Liver (tissue), 9 donors: ENCODE data around the gene NACA. TPM values are rescaled to one million over a fixed set of nuclear protein-coding genes. Genes with fewer than 3 reads are reported as not detected.

Source experiments
- DNase-seq: peaks from one replicate; pipeline ENCODE4 v3.0.0-alpha.2; 2017; ENCODE audit warnings: low spot score
- H3K27ac ChIP-seq, 2 donors: one replicate each; pipeline ENCODE4 v1.7.0; 2013; ENCODE audit warnings: inconsistent platforms in 2 of 2, low read length in 2 of 2, control low read depth in 1 of 2, low read depth in 1 of 2, mild to moderate bottlenecking in 1 of 2
- H3K27me3 ChIP-seq, 4 donors: one replicate each; pipeline versions ENCODE4 v1.6.1 to v1.7.0; 2013; ENCODE audit warnings: low read length in 3 of 4, inconsistent platforms in 1 of 4, mild to moderate bottlenecking in 1 of 4, moderate library complexity in 1 of 4; ENCODE audit not compliant: control insufficient read depth in 4 of 4, insufficient read depth in 4 of 4
- H3K36me3 ChIP-seq, 4 donors: one replicate each; pipeline versions ENCODE4 v1.6.1 to v1.7.0; 2013; ENCODE audit warnings: low read length in 3 of 4, mild to moderate bottlenecking in 3 of 4, low read depth in 1 of 4, moderate library complexity in 1 of 4; ENCODE audit not compliant: control insufficient read depth in 4 of 4, insufficient read depth in 3 of 4
- H3K4me1 ChIP-seq, 4 donors: one replicate each; pipeline versions ENCODE4 v1.6.1 to v1.7.0; 2013; ENCODE audit warnings: low read length in 3 of 4, mild to moderate bottlenecking in 3 of 4, moderate library complexity in 1 of 4; ENCODE audit not compliant: control insufficient read depth in 4 of 4, insufficient read depth in 4 of 4
- H3K4me3 ChIP-seq, 3 donors: one replicate each; pipeline versions ENCODE4 v1.6.1 to v1.7.0; 2013; ENCODE audit warnings: low read length in 3 of 3, control low read depth in 1 of 3, low read depth in 1 of 3, mild to moderate bottlenecking in 1 of 3
- H3K9ac ChIP-seq, 2 donors: one replicate each; pipeline ENCODE4 v1.7.0; 2013; ENCODE audit warnings: low read length in 2 of 2, mild to moderate bottlenecking in 2 of 2, moderate library complexity in 2 of 2, control low read depth in 1 of 2, low read depth in 1 of 2
- H3K9me3 ChIP-seq, 4 donors: one replicate each; pipeline versions ENCODE4 v1.6.1 to v1.7.0; 2013; ENCODE audit warnings: low read length in 3 of 4; ENCODE audit not compliant: control insufficient read depth in 4 of 4
- EGR1 ChIP-seq, 2 donors: IDR thresholded peaks; 2 replicates each; pipeline ENCODE4 v1.6.1; 2016 to 2018; ENCODE audit warnings: antibody characterized with exemption in 2 of 2, low read depth in 2 of 2
- FOXA1 ChIP-seq: IDR thresholded peaks from 2 replicates; pipeline ENCODE4 v1.6.1; 2016; ENCODE audit warnings: antibody characterized with exemption
- FOXA2 ChIP-seq: IDR thresholded peaks from 2 replicates; pipeline ENCODE4 v1.6.1; 2016; ENCODE audit warnings: antibody characterized with exemption
- GABPA ChIP-seq, 2 donors: IDR thresholded peaks in 1 of 2; conservative IDR thresholded peaks in 1 of 2; 2 replicates each; pipeline ENCODE4 v1.6.1; 2016; ENCODE audit warnings: antibody characterized with exemption in 2 of 2, mild to moderate bottlenecking in 1 of 2, moderate library complexity in 1 of 2
- HNF4A ChIP-seq, 2 donors: conservative IDR thresholded peaks; 2 replicates each; pipeline ENCODE4 v1.6.1; 2016; ENCODE audit warnings: antibody characterized with exemption in 2 of 2, mild to moderate bottlenecking in 2 of 2
- HNF4G ChIP-seq: IDR thresholded peaks from 2 replicates; pipeline ENCODE4 v1.6.1; 2016; ENCODE audit warnings: antibody characterized with exemption
- RAD21 ChIP-seq, 2 donors: IDR thresholded peaks; 2 replicates each; pipeline ENCODE4 v1.6.1; 2016; ENCODE audit warnings: antibody characterized with exemption in 2 of 2, mild to moderate bottlenecking in 2 of 2
- RXRA ChIP-seq, 2 donors: IDR thresholded peaks; 2 replicates each; pipeline ENCODE4 v1.6.1; 2017 to 2018; ENCODE audit warnings: antibody characterized with exemption in 2 of 2, mild to moderate bottlenecking in 1 of 2
- TAF1 ChIP-seq: conservative IDR thresholded peaks from 2 replicates; pipeline ENCODE4 v1.6.1; 2016; ENCODE audit warnings: antibody characterized with exemption, mild to moderate bottlenecking
- YY1 ChIP-seq: IDR thresholded peaks from 2 replicates; pipeline ENCODE4 v1.6.1; 2016; ENCODE audit warnings: antibody characterized with exemption, mild to moderate bottlenecking
- WGBS: extraction: QIAGEN DNeasy Blood & Tissue Kit; methylation state at CpG from one replicate; pipeline ENCODE4 v1.1.7; 2013; 5-methylcytosine and 5-hydroxymethylcytosine counted together
- polyA plus RNA-seq, 2 donors: library from polyadenylated mRNA; stranded (reverse) in 1 of 2; unstranded in 1 of 2; fragments of 200-250 nt in 1 of 2; fragments of >200 nt in 1 of 2; fragmentation: Nextera tagmentation in 1 of 2; extraction: Ambion mirVana in 1 of 2; gene quantifications; one replicate each; pipeline versions ENCODE4 v1.2.1 to v1.2.3, GENCODE V29; 2013 to 2015
- total RNA-seq, 2 donors: library from RNA; depleted of rRNA; stranded (reverse); fragments of >200 nt; gene quantifications; one replicate each; pipeline ENCODE4 v1.2.3, GENCODE V29; 2014
- TF ChIP-seq, protein P1 (sequence below): IDR thresholded peaks from 2 replicates; pipeline ENCODE4 v1.6.1; 2016; ENCODE audit warnings: antibody characterized with exemption
- TF ChIP-seq, protein P2 (sequence below): IDR thresholded peaks from 2 replicates; pipeline ENCODE4 v1.6.1; 2016; ENCODE audit warnings: antibody characterized with exemption, mild to moderate bottlenecking
- TF ChIP-seq, protein P3 (sequence below): IDR thresholded peaks from 2 replicates; pipeline ENCODE4 v1.6.1; 2016; ENCODE audit warnings: antibody characterized with exemption
- donor health status: healthy.
- donor health status: healthy.
- donor health status: healthy.
- donor health status: healthy.
- donor health status: healthy.

The NACA gene
- total and polyA plus RNA-seq, 4 donors: 365 to 695 (median 456) TPM

DNA sequence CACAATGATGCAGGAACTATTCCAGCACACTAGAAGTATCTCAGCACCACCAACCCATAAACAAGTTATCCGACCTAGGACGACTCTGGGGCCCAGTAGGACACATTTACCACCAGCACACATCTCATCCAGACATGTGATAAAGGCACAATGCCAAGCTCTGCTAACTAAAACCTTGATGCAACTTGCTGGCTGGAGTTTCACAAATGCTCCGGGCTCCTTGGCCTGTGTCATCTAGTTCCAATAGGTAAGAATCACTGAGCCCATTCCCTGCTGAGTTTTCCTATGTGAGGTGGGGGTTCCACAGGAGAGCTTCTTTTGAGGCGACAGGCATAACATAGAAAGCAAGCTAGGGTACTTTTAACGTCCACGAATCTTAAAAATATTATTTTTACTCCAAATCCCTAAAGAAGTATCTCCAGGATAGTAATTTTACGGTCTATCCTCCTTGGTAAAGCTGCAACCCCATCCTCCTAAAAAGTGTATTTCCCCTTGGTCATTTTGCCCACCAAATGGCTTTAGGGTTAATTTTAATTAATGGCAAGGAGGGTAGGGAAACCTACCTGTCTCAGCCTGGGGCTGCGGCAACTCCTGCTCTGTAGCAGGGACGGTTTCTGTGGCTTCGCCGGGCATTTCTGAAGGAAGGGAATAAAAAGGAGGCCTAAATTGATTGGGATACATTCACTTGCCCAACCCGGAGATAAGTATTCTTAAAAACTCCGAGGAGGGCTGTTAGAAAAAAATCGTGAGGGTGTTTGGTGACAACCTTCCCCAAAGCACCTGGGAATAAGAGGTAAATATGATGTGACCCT is 1.0 kb downstream of the NACA start:
- peak; percentile 50 for DNase-seq

DNA sequence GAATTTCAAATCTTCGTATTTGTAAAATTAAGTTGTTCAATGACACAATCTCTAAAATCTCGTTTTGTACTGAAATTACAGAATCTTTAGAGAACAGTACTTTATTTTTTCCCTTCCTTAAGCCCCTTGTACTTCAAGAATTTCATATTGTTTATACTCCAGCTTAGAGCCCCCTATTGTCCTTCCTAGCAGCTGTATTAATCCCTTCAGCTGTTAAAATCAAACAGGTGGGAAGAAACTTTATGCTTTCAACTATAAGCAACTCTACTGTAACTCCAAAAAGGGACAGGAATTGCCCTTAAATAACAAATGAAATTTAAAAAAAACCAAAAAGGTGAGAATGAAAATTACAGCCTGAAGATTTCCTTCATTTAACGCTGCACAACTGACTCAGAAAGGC is 1.7 kb downstream of the NACA start:
- peak in 1 of 2 donors; percentile 1 for TF ChIP-seq GABPA (IDR thresholded peaks at IDR 0.05 in 1 of 2, conservative IDR thresholded peaks at IDR 0.05 in 1 of 2)
- TF ChIP-seq, protein P1, sequence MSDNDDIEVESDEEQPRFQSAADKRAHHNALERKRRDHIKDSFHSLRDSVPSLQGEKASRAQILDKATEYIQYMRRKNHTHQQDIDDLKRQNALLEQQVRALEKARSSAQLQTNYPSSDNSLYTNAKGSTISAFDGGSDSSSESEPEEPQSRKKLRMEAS: no peak
- no peak for DNase-seq
- Histone ChIP-seq H3K36me3 (peaks cover 5 to 23% (median 12%) of the 10 kb centered on the region in 4 donors), H3K27me3 (no peaks in the 10 kb centered on the region), H3K4me3 (peak overlapping the region; percentile 68 to 93 (median 84)), H3K27ac (peak overlapping the region; percentile 35 to 89), H3K9ac (peak overlapping the region; percentile 96 to 98), H3K4me1 (peaks cover 9 to 48% (median 31%) of the 10 kb centered on the region in 4 donors), H3K9me3 (no peaks in the 10 kb centered on the region)
- 53% methylated on average over 3 of the region's 3 CpGs for WGBS

More for the DNA sequence above, 1.0 kb downstream of the NACA start:
- Histone ChIP-seq H3K27me3 (no peaks in the 10 kb centered on the region), H3K4me1 (peaks cover 9 to 43% (median 31%) of the 10 kb centered on the region in 4 donors), H3K4me3 (peak overlapping the region; percentile 68 to 93 (median 84)), H3K9me3 (no peaks in the 10 kb centered on the region), H3K9ac (peak overlapping the region; percentile 96 to 98), H3K36me3 (peaks cover 4 to 19% (median 9%) of the 10 kb centered on the region in 4 donors), H3K27ac (peak overlapping the region; percentile 89 to 92)
- WGBS: 1% methylated on average over 14 of the region's 14 CpGs
- peak in 1 of 2 donors; percentile 47 for TF ChIP-seq RAD21 (IDR thresholded peaks at IDR 0.05)
- no peak for TF ChIP-seq HNF4G
- no peak for TF ChIP-seq YY1
- TF ChIP-seq, protein P2, sequence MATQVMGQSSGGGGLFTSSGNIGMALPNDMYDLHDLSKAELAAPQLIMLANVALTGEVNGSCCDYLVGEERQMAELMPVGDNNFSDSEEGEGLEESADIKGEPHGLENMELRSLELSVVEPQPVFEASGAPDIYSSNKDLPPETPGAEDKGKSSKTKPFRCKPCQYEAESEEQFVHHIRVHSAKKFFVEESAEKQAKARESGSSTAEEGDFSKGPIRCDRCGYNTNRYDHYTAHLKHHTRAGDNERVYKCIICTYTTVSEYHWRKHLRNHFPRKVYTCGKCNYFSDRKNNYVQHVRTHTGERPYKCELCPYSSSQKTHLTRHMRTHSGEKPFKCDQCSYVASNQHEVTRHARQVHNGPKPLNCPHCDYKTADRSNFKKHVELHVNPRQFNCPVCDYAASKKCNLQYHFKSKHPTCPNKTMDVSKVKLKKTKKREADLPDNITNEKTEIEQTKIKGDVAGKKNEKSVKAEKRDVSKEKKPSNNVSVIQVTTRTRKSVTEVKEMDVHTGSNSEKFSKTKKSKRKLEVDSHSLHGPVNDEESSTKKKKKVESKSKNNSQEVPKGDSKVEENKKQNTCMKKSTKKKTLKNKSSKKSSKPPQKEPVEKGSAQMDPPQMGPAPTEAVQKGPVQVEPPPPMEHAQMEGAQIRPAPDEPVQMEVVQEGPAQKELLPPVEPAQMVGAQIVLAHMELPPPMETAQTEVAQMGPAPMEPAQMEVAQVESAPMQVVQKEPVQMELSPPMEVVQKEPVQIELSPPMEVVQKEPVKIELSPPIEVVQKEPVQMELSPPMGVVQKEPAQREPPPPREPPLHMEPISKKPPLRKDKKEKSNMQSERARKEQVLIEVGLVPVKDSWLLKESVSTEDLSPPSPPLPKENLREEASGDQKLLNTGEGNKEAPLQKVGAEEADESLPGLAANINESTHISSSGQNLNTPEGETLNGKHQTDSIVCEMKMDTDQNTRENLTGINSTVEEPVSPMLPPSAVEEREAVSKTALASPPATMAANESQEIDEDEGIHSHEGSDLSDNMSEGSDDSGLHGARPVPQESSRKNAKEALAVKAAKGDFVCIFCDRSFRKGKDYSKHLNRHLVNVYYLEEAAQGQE: peak; percentile 59
- TF ChIP-seq HNF4A (conservative IDR thresholded peaks at IDR 0.05): peak; percentile 27 to 52
- TF ChIP-seq TAF1: peak; percentile 77
- TF ChIP-seq FOXA1: no peak
- TF ChIP-seq GABPA (IDR thresholded peaks at IDR 0.05 in 1 of 2, conservative IDR thresholded peaks at IDR 0.05 in 1 of 2): peak in 1 of 2 donors; percentile 4
- TF ChIP-seq, protein P3, sequence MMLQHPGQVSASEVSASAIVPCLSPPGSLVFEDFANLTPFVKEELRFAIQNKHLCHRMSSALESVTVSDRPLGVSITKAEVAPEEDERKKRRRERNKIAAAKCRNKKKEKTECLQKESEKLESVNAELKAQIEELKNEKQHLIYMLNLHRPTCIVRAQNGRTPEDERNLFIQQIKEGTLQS: peak; percentile 28

DNA sequence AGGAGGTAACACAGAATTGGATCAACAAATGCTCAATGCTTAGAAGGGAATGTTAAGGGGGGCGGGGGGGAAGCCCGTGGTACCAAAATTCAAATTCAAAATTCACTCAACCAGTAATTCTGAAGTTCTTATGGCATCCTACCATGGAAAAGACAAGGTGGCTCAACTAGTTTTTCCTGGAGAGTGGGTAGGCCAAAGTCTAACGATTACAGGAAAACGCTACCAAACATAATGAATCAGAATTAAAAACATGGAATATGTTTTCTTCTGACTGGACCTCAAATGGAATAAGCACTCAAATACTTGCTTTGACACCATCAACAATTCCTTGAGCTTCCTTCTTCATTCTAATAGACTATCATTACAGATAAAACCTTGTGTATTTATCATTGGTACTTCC is 2.3 kb downstream of the NACA start:
- TF ChIP-seq RAD21 (IDR thresholded peaks at IDR 0.05) (no peak), FOXA2 (no peak), FOXA1 (no peak), RXRA (IDR thresholded peaks at IDR 0.05) (no peak), EGR1 (IDR thresholded peaks at IDR 0.05; ENCODE audit: low read depth in 2 of 2) (no peak), YY1 (no peak), HNF4G (no peak), TAF1 (no peak)
- TF ChIP-seq, protein P2: no peak
- WGBS: 42% methylated on average over 4 of the region's 4 CpGs
- peaks cover 5 to 23% (median 12%) of the 10 kb centered on the region in 4 donors for H3K36me3 ChIP-seq
- DNase-seq: no peak
- H3K4me1 ChIP-seq: peaks cover 9 to 48% (median 31%) of the 10 kb centered on the region in 4 donors
- no peak overlapping the region for H3K27ac ChIP-seq
- H3K9me3 ChIP-seq: no peaks in the 10 kb centered on the region
- peak overlapping the region in 1 of 3 donors; percentile 15 for H3K4me3 ChIP-seq
- peak overlapping the region; percentile 24 to 98 for H3K9ac ChIP-seq
- no peaks in the 10 kb centered on the region for H3K27me3 ChIP-seq
